HCT116 (cell line): ENCODE data around the gene HPCA. TPM values are rescaled to one million over a fixed set of nuclear protein-coding genes. Genes with fewer than 3 reads are reported as not detected.

ENCODE experiments used
- ATAC-seq: fragments of 200-7000 bp; cut with Tn5 transposase; 2 replicates; pipeline ENCODE4 v1.9.1; 2020; ENCODE audit warnings: mild to moderate bottlenecking, moderate library complexity
- BruUV-seq: library from RNA; stranded (reverse); fragments of 400-500 nt; replicated peaks from 2 replicates; lab custom pipeline; 2021; lab: Mats Ljungman, UMichigan
- CTCF ChIA-PET: fragments of 300-600 bp; sonication (Branson Sonifier 250); formaldehyde crosslinking; loops from one replicate; lab custom pipeline; 2021; ENCODE audit warnings: antibody characterized with exemption; lab: Charles Lee
- POLR2A ChIA-PET: fragments of 300-600, 350-600 bp; sonication (Branson Sonifier 250); formaldehyde crosslinking; loops from one replicate; lab custom pipeline; 2021; ENCODE audit warnings: antibody characterized with exemption; lab: Charles Lee
- RAD21 ChIA-PET, 2 experiments: fragments of 300-600 bp; sonication (Branson Sonifier 250); formaldehyde crosslinking; loops; one replicate each; lab custom pipeline; 2023; ENCODE audit warnings: low total read pairs in 2 of 2; ENCODE audit not compliant: uncharacterized antibody in 2 of 2, unreplicated experiment in 2 of 2, low non-redundant PET in 1 of 2; lab: Charles Lee
- DNase-seq: peaks from one replicate; pipeline ENCODE4 v3.0.0-alpha.2; 2010; ENCODE audit warnings: low read depth, low spot score
- H2AFZ ChIP-seq: fragments of 200-600 bp; shearing (Covaris generic), sonication (generic); 2 replicates; pipeline ENCODE4 v1.6.1; 2017; ENCODE audit warnings: low read depth, mixed run types, mixed read lengths, antibody characterized with exemption, low read length; ENCODE audit not compliant: poor library complexity, severe bottlenecking
- H3K27ac ChIP-seq: 2 replicates; pipeline ENCODE4 v1.5.1; 2012; ENCODE audit warnings: low read depth, low read length
- H3K27me3 ChIP-seq: fragments of 200-600 bp; sonication (generic); 2 replicates; pipeline ENCODE4 v1.6.1; 2016; ENCODE audit warnings: mixed run types, low read length, mixed read lengths; ENCODE audit not compliant: insufficient read depth
- H3K36me3 ChIP-seq, 2 experiments: fragments of 200-500 bp in 1 of 2; fragments of 200-600 bp in 1 of 2; sonication (Bioruptor generic) in 1 of 2; sonication (generic) in 1 of 2; 2 replicates each; pipeline versions ENCODE4 v1.5.1 to v1.6.1; 2014 to 2016; ENCODE audit warnings: low read length in 2 of 2, inconsistent platforms in 1 of 2, mixed read lengths in 1 of 2, mixed run types in 1 of 2; ENCODE audit not compliant: insufficient read depth in 2 of 2, control insufficient read depth in 1 of 2
- H3K4me1 ChIP-seq, 2 experiments: fragments of 200-600 bp in 1 of 2; sonication (generic) in 1 of 2; 2 replicates each; pipeline versions ENCODE4 v1.5.1 to v1.6.1; 2012 to 2017; ENCODE audit warnings: low read length in 2 of 2, inconsistent platforms in 1 of 2, mild to moderate bottlenecking in 1 of 2, mixed read lengths in 1 of 2, mixed run types in 1 of 2, moderate library complexity in 1 of 2; ENCODE audit not compliant: insufficient read depth in 2 of 2, control insufficient read depth in 1 of 2
- H3K4me2 ChIP-seq: fragments of 200-600 bp; sonication (generic); 2 replicates; pipeline ENCODE4 v1.6.1; 2017; ENCODE audit warnings: mixed run types, low read length, mixed read lengths
- H3K4me3 ChIP-seq, 2 experiments: fragments of 200-600 bp in 1 of 2; sonication (generic) in 1 of 2; replicated peaks in 1 of 2; 2 replicates each; pipeline ENCODE4 v1.5.1; 2011 to 2016; ENCODE audit warnings: low read length in 2 of 2, control low read depth in 1 of 2, low read depth in 1 of 2, mild to moderate bottlenecking in 1 of 2, mixed read lengths in 1 of 2, mixed run types in 1 of 2
- H3K79me2 ChIP-seq: fragments of 200-600 bp; sonication (generic); 2 replicates; pipeline ENCODE4 v1.6.1; 2017; ENCODE audit warnings: mild to moderate bottlenecking, mixed run types, low read length, moderate library complexity, mixed read lengths; ENCODE audit not compliant: insufficient read depth
- H3K9ac ChIP-seq: fragments of 200-600 bp; sonication (generic); 2 replicates; pipeline ENCODE4 v1.6.1; 2016; ENCODE audit warnings: low read length, mixed read lengths
- H3K9me2 ChIP-seq: fragments of 200-600 bp; sonication (generic), shearing (Covaris generic); 2 replicates; pipeline ENCODE4 v1.6.1; 2017; ENCODE audit warnings: mixed run types, mild to moderate bottlenecking, moderate library complexity; ENCODE audit not compliant: insufficient read depth
- H3K9me3 ChIP-seq, 2 experiments: fragments of 200-500 bp in 1 of 2; fragments of 200-600 bp in 1 of 2; sonication (Bioruptor generic) in 1 of 2; sonication (generic) in 1 of 2; 2 replicates each; pipeline ENCODE4 v1.6.1; 2014 to 2017; ENCODE audit warnings: low read length in 2 of 2, mixed read lengths in 2 of 2, inconsistent platforms in 1 of 2, low read depth in 1 of 2, mild to moderate bottlenecking in 1 of 2, mixed run types in 1 of 2, moderate library complexity in 1 of 2; ENCODE audit not compliant: control insufficient read depth in 1 of 2, insufficient read depth in 1 of 2
- H4K20me1 ChIP-seq: fragments of 200-600 bp; sonication (generic), shearing (Covaris generic); 2 replicates; pipeline ENCODE4 v1.6.1; 2017; ENCODE audit warnings: mixed run types, mild to moderate bottlenecking, moderate library complexity; ENCODE audit not compliant: insufficient read depth
- CBX3 ChIP-seq: IDR thresholded peaks from 2 replicates; pipeline ENCODE4 v1.6.1; 2012; ENCODE audit warnings: low read depth
- EGR1 ChIP-seq: IDR thresholded peaks from 2 replicates; pipeline ENCODE4 v1.6.1; 2012; ENCODE audit warnings: low read depth
- ELF1 ChIP-seq: IDR thresholded peaks from 2 replicates; pipeline ENCODE4 v1.6.1; 2012; ENCODE audit warnings: low read depth, borderline replicate concordance
- EZH2 ChIP-seq: fragments of 200-600 bp; sonication (generic); IDR thresholded peaks from 2 replicates; pipeline ENCODE4 v1.6.1; 2017; ENCODE audit warnings: antibody characterized with exemption, mixed run types
- FOSL1 ChIP-seq: IDR thresholded peaks from 2 replicates; pipeline ENCODE4 v1.6.1; 2012; ENCODE audit warnings: low read depth
- MAX ChIP-seq: IDR thresholded peaks from 2 replicates; pipeline ENCODE4 v1.6.1; 2012
- RAD21 ChIP-seq: IDR thresholded peaks from 2 replicates; pipeline ENCODE4 v1.6.1; 2012; ENCODE audit warnings: low read depth, mild to moderate bottlenecking
- SP1 ChIP-seq: IDR thresholded peaks from 2 replicates; pipeline ENCODE4 v1.6.1; 2012; ENCODE audit warnings: low read depth
- SRF ChIP-seq: IDR thresholded peaks from 2 replicates; pipeline ENCODE4 v1.6.1; 2012; ENCODE audit warnings: low read depth
- YY1 ChIP-seq: IDR thresholded peaks from 2 replicates; pipeline ENCODE4 v1.6.1; 2011; ENCODE audit warnings: low read length, low read depth, moderate library complexity, mild to moderate bottlenecking; ENCODE audit not compliant: insufficient replicate concordance; ENCODE audit errors: extremely low read depth
- ZBTB33 ChIP-seq: IDR thresholded peaks from 2 replicates; pipeline ENCODE4 v1.6.1; 2011; ENCODE audit warnings: mild to moderate bottlenecking, low read length, moderate library complexity; ENCODE audit not compliant: insufficient replicate concordance; ENCODE audit errors: extremely low read depth
- ZFX ChIP-seq: fragments of 450-650 bp; IDR thresholded peaks from 2 replicates; pipeline ENCODE4 v1.6.1; 2017
- ZNF274 ChIP-seq: fragments of 200-500 bp; sonication (Bioruptor generic); IDR thresholded peaks from 2 replicates; pipeline ENCODE4 v1.6.1; 2014; ENCODE audit warnings: mild to moderate bottlenecking, low read depth, low read length, inconsistent platforms
- intact Hi-C: fragments of 100-400 bp; cut with micrococcal nuclease; formaldehyde crosslinking; loops from 2 replicates; pipeline ENCODE4 v1.10.0; 2022
- total RNA-seq: library from RNA; stranded (reverse); gene quantifications from one replicate; pipeline ENCODE4 v1.2.1, GENCODE V29; 2021; ENCODE audit not compliant: unreplicated experiment

The HPCA gene
- total RNA-seq, 1 experiment from 2014 or later: 0.15 TPM

- Histone ChIP-seq H3K9ac (no peak overlapping the region), H3K79me2 (no peaks in the 10 kb centered on the region), H3K27ac (no peak overlapping the region), H3K9me3 (no peaks in the 10 kb centered on the region), H2AFZ (no peak overlapping the region), H3K4me2 (no peak overlapping the region), H3K27me3 (no peaks in the 10 kb centered on the region), H4K20me1 (no peaks in the 10 kb centered on the region), H3K36me3 (no peaks in the 10 kb centered on the region), H3K9me2 (no peaks in the 10 kb centered on the region), H3K4me3 (no peak overlapping the region), H3K4me1 (peaks cover 0 to 14% of the 10 kb centered on the region in 2 experiments; a peak in 1 of 4 replicates)
- DNase-seq (no peak), ATAC-seq (no peak)
- ChIA-PET RAD21 (interaction anchor here in 1 of 2 experiments (0.6 kb wide), 1 partner anchor 281 kb away, joined by 3 read pairs; no protein-coding TSS in a partner anchor), POLR2A (no interaction called here), CTCF (interaction anchor here (1.4 kb wide), 1 partner anchor 14 kb away, joined by 3 read pairs; no protein-coding TSS in a partner anchor)
- intact Hi-C loops: no loop called here
- no TSS peak for BruUV-seq
- no peak for TF ChIP-seq YY1
- no peak for TF ChIP-seq RAD21
- TF ChIP-seq ZBTB33: no peak
Observed at GRCh38 chr1:32890516-32891240, 4.4 kb downstream of the HPCA start.

GRCh38 chr1:32891241-32891570, 4.9 kb downstream of the HPCA start:
- ChIA-PET CTCF (no interaction called here), RAD21 (interaction anchor here in 1 of 2 experiments (0.6 kb wide), 1 partner anchor 281 kb away, joined by 3 read pairs; no protein-coding TSS in a partner anchor), POLR2A (no interaction called here)
- Histone ChIP-seq H3K36me3 (no peaks in the 10 kb centered on the region), H3K27ac (no peak overlapping the region), H3K9ac (no peak overlapping the region), H2AFZ (no peak overlapping the region), H3K4me3 (no peak overlapping the region), H3K4me1 (peaks cover 0 to 14% of the 10 kb centered on the region in 2 experiments; a peak in 1 of 4 replicates), H3K27me3 (no peaks in the 10 kb centered on the region), H3K9me3 (no peaks in the 10 kb centered on the region), H3K9me2 (no peaks in the 10 kb centered on the region), H3K4me2 (no peak overlapping the region), H4K20me1 (no peaks in the 10 kb centered on the region), H3K79me2 (no peaks in the 10 kb centered on the region)
- intact Hi-C loops: no loop called here
- ATAC-seq (no peak), DNase-seq (no peak)
- BruUV-seq: no TSS peak
- TF ChIP-seq EZH2: no peak
- no peak for TF ChIP-seq ZBTB33
- no peak for TF ChIP-seq FOSL1
- TF ChIP-seq YY1: no peak
- TF ChIP-seq SP1: no peak
- TF ChIP-seq CBX3: no peak
- no peak for TF ChIP-seq ZNF274
- TF ChIP-seq ELF1: no peak
- TF ChIP-seq EGR1: no peak
- no peak for TF ChIP-seq MAX
- no peak for TF ChIP-seq ZFX
- TF ChIP-seq SRF: no peak
